Fibroblast of the aortic adventitia (primary cell): ENCODE measurements around the gene CHST10. TPM values are rescaled to one million over a fixed set of nuclear protein-coding genes. Genes with fewer than 3 reads are reported as not detected.

Experiments used
- DNase-seq: peaks from one replicate; pipeline ENCODE4 v3.0.0-alpha.2; 2010; ENCODE audit warnings: low read depth
- H3K4me3 ChIP-seq: 2 replicates; pipeline ENCODE4 v1.5.1; 2011; ENCODE audit warnings: low read depth, mild to moderate bottlenecking, control low read depth, low read length, moderate library complexity
- CTCF ChIP-seq: IDR thresholded peaks from 2 replicates; pipeline ENCODE4 v1.5.1; 2011; ENCODE audit warnings: mild to moderate bottlenecking, low read length, control low read depth, inconsistent platforms; ENCODE audit not compliant: insufficient read depth
- total RNA-seq: library from RNA; depleted of rRNA; stranded (reverse); fragments of >200 nt; gene quantifications from 2 replicates; pipeline ENCODE4 v1.2.3, GENCODE V29; 2012; ENCODE audit warnings: low replicate concordance

The CHST10 gene
- total RNA-seq, 1 donor, result 11.0 TPM

- DNase-seq, result no peak
- no peak overlapping the region for H3K4me3 ChIP-seq
- TF ChIP-seq CTCF, result no peak
Measured at GRCh38 chr2:100425107-100425506, 7.6 kb upstream of the CHST10 start.

- no peak for TF ChIP-seq CTCF
- DNase-seq, result no peak
- H3K4me3 ChIP-seq, result no peak overlapping the region
Measured at GRCh38 chr2:100424277-100424875, 6.9 kb upstream of the CHST10 start.

GRCh38 chr2:100423631-100424030, 6.2 kb upstream of the CHST10 start:
- no peak for TF ChIP-seq CTCF
- DNase-seq, result peak; percentile 1
- H3K4me3 ChIP-seq, result no peak overlapping the region

GRCh38 chr2:100422320-100423055, 5.0 kb upstream of the CHST10 start:
- no peak overlapping the region for H3K4me3 ChIP-seq
- peak; percentile 74 for TF ChIP-seq CTCF
- peak; percentile 34 for DNase-seq

- H3K4me3 ChIP-seq, result no peak overlapping the region
- no peak for DNase-seq
- TF ChIP-seq CTCF, result no peak
Measured at GRCh38 chr2:100419915-100420314, 2.4 kb upstream of the CHST10 start.

GRCh38 chr2:100418406-100418962, 1.0 kb upstream of the CHST10 start:
- H3K4me3 ChIP-seq, result no peak overlapping the region
- no peak for TF ChIP-seq CTCF
- no peak for DNase-seq
